Keratinocyte (primary cell): ENCODE results near the gene CCDC127.

Experiments
- CTCF ChIP-seq, 3 experiments: IDR thresholded peaks in 1 of 3; conservative IDR thresholded peaks in 1 of 3; optimal IDR thresholded peaks in 1 of 3; 2 replicates in 2 of 3; 3 replicates in 1 of 3; pipeline versions ENCODE3 to v1.5.1; 2011; ENCODE audit warnings: low read length in 3 of 3, mild to moderate bottlenecking in 3 of 3, moderate library complexity in 2 of 3, control low read depth in 1 of 3, inconsistent platforms in 1 of 3; ENCODE audit not compliant: insufficient read depth in 2 of 3; ENCODE audit errors: extremely low read depth in 1 of 3
- EZH2 ChIP-seq: IDR thresholded peaks from one replicate; pipeline ENCODE4 v1.6.1; 2012; ENCODE audit warnings: inconsistent platforms, mild to moderate bottlenecking, low read length, moderate library complexity

- TF ChIP-seq CTCF (optimal IDR thresholded peaks at IDR 0.05 in 1 of 3, IDR thresholded peaks at IDR 0.05 in 1 of 3, conservative IDR thresholded peaks at IDR 0.05 in 1 of 3; ENCODE audit: extremely low read depth in 1 of 3, insufficient read depth in 2 of 3, low read length in 3 of 3): no peak
- TF ChIP-seq EZH2: no peak
Observed at GRCh38 chr5:204001-204400, 14.0 kb downstream of the CCDC127 start.
